GM21786 (cell line): ENCODE measurements around the gene DLGAP3.
"Not testable (repeated sequence)": the region's sequence is repeated elsewhere in the genome, so short reads cannot be mapped to it uniquely, and the experiment has no call there.

Experiments
- ATAC-seq: cut with Tn5 transposase; IDR thresholded peaks from one replicate; pipeline ENCODE4 v1.9.1; 2021; ENCODE audit not compliant: unreplicated experiment

The DLGAP3 gene

DNA sequence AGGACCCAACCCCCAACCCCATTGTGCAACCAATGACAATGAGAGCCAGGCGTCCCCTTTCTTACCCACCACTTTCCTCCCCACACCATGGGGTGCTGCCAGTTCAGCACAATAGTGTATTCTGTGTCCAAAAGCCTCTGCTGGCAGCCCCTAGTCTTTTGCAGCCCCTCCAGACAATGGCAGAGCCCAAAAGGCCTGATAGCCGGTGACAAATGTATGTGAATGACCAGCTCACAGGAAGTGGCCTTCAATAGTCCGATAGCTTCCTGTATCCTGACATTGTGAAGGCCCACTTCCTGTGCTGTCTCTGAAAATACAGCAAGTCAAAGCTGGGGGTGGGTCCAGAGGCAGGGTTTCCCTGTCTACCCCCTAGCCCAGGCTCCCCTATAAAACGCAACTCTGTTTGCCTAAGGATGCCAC, 86.5 kb downstream of the DLGAP3 start:
- ATAC-seq = no peak

DNA sequence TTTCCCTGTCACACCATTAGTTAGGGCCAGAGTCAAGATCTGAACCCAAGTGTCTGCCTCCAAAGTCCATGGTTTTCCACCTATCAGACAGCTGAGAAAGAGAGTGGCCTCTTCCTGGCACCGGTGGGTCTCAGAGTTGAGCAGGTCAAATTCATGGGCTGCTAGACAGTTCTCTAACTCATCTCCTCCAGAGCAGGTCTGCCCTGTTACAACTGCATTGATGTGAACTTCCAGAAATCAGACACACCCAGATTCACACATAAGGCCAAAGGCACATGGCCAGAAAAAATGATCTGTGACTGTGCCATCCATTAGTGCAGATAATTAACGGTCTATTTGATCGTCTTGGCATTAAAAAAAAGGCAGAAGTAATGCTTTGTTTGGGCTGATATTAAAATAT, 87.4 kb downstream of the DLGAP3 start:
- ATAC-seq = no peak

DNA sequence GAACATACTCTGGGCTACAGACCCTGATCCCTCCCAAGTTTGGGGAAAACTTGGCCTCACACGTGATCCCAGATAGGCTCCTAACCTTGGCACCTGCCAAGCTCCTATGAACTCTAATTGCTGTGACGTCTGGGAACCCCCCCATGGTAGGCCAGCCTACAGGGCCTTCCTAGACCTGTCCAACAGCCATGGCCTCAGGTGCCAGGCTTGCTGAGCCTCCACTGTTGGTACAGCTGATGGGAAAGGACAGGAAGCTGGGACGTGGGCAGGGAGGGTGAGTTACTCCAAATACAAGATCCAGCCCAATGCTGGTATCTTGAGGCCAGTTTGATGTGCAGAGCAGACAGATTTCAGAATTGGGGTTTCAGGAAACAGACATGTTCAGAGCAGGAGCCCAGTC, 89.0 kb downstream of the DLGAP3 start:
- ATAC-seq = no peak

DNA sequence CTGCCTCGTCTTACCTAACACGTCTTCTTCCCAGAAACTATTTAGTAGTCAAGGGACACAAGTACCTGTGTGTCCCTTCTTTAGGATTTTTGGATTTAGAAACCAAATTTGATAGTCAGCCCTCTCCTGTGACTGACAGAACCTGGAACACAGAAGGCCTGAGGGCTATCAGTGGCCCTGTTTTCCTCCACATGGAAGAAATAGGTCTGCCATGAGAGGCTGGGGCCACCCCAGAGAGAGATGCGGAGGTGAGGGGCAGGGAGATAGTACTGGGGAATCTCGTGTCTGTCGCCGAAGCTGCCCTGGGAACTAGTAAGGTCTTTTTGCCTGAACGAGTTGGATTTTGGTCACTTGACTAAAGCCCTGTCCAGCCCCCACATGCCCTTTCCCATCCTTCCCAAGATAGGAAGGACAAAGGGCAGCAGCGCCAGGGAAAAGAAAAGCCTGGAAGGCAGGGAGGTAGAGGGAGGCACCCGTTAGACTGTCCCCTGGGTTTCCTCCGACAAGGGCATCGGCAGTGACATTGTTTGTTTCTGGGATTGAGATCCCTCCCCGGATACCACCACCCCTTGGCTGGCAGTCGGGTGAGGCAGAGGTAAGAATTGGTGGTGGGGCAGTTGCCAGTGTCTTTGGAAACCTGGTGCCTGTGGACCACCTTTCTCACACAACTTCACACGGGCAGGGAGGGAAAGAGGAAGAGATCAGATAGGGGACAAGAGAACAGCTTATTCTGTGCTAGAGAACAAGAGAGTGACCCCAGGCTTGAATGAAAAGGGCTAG, 89.7 kb downstream of the DLGAP3 start:
- ATAC-seq = no peak

DNA sequence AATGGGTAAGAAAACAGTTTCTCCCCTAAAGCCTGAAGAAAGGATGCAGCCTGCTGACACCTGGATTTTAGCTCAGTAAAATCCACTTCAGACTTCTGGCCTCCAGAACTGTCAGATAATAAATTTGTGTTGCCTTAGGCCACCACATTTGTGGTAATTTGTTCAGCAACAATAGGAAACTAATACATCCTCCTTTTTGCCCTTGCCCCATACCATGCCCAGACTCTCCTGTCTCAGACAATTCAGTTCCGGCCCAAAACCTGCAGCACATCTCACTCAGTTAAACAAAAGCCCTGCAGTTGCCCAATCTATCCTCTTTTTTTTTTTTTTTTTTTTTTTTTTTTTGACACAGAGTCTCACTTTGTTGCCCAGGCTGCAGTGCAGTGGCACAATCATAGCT, 95.7 kb downstream of the DLGAP3 start:
- no peak for ATAC-seq

DNA sequence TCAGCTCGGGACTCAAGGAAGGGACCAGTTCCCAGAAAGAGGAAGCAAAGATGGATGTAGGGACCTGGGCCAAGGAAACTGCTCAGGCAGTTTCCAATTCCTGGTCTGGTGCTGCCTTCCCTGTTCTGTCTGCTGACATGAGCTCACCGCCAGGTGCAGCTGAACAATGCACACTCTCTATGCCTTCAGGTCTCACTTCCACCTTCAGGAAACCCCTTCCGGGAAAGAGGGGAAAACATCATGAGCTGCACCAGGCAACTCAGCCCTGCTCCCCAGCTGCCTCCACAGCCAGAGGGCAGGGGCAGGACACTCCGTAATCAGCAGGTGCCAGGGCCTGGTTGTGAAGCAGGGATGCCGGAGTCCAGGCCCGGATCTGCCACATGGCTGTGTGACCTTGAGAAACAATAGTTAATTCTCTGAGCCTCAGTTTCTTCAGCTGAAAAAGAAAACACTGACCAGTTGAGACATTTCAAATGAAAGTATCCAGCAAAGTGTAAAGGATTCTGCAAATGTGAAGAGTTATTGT, 97.7 kb downstream of the DLGAP3 start:
- ATAC-seq = no peak

DNA sequence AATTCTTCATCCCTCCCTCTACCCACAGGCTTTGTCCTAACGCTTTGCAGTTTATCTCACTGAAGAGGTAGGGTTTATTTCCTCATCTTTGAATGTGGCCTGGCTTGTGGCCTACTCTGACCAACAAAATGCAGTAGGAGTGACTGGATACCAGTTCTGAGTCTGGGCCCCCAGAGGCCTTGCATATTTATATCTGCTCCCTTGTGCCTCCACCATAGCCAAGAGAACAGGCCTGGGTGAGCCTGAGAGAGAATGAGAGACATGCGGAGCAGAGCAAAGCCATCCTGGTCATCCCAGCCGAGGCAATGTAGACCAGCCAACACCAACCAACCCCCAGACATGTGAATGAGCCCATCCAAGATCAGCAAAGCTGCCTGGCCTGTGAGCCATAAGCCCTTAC, 100.2 kb downstream of the DLGAP3 start:
- ATAC-seq = no peak

DNA sequence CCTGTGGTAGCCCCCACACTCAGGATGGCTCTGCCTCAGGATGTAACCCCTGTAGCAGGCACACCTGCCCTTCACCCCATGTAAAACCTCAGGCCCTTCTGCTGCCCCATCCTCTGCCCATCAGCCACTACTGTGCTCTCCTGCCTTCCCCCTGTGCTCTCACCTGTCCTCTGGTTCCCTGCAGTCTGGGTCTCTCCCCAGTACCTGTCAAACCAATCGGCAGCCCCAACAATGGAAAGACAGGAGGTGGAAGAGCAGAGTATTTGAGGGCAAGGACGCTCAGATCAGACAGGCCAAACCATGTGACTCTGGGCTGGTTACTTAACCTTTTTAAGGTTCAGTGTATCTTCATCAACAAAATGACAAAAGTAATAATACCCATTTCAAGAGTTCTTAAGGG, 100.8 kb downstream of the DLGAP3 start:
- ATAC-seq = no peak

DNA sequence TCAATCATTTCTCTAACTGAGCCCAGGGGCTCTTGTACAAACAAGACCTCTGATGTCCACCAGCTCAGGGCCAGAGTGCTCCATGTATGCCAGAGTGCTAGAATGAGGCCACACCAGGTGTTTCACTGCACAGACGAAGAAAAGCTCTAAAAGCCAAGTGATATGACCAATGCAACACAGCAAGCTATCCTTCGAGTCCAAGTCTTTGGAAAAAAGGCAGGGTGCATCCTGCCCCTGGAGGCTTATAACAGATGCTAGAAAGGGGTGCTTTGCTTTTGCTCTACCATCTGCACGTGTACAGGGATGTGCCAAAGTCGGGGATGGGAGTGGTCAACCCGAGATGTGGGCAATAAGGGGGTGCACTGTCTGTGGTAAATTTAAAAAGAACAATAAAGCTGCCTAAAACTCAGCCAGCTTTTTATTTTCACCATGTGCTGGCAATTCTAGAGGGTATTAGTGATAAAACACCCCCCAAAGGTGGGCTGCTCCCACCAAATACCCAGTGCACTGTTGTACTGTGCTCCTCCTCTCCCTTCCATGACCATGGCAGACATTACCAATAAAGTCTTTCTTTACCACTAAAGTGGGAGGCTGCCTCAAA, 102.0 kb downstream of the DLGAP3 start:
- no peak for ATAC-seq

DNA sequence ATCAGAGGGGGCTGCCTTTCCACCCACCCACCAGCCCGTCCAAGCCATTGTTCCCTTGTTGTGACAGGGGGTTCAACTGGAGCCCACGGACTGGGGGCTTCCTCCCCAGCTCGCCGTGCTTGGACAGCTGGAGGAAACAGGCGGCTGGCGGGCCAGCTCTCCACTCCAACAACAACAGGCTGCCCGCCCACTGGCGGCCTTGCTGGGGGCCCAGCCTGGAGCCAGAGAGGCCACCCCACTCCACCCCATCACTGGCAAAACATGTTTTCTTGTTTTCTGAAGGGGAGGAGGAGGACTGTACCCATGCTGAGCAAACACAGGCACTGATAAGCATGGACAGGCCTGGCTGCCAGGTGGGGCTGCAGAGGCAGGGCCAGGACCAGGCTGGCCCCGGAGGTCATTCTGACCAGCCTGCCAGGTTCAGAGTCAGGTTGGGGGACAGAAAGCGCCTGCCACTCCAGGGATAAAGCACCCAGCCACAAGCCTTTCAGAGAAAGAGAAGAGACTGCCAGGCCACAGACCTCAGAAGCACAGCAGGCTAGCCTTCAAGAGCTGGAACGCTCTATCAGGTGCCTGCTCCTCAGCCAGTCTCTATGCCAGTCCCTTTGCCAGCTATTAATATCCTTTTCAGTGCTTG, 103.9 kb downstream of the DLGAP3 start:
- ATAC-seq = no peak

DNA sequence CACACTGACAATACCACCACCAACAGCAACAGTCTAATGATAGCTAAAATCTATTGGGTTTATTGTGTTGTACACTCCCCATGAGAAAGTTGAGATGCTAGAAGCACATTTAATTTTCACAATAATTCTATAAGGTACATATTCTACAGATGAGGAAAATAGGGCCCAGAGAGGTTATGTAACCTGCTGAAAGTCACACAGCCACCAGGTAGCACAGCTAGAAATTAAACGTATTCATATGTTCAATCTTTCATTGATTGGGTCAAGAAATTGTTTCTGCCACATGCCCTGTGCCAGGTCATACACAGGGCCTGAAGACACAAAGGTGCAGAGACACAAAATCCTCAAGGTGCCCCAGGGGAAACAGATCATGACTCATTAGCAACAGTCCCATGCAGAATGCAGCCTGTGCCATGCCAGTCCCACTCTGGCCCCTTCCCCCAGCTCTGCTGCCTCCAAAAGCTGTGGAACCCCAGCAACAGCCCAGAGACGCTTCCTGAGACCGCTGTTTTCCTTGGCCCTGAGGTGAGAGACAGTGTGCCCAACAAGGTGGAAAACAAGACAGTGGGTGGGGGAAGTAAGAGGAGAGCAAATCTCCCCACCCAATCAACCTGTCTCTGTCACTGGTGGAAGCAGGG, 104.5 kb downstream of the DLGAP3 start:
- no peak for ATAC-seq

DNA sequence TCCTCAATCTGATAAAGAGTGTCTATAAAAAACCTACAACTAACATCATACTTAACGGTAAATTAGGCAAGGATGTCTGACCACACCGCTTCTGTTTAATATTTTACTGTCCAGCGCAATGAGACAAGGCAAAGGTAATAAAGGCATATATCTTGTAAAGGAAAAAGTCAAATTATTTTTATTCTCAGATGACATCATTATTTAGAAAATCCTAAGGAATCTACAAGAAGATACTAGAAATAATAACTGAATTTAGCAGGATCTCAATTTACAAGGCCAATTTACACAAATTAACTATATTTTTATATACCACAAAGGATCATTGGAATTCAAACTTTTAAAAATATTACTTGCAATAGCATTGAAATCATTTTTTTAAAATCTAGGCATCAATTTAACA, 107.2 kb downstream of the DLGAP3 start:
- ATAC-seq = no peak

DNA sequence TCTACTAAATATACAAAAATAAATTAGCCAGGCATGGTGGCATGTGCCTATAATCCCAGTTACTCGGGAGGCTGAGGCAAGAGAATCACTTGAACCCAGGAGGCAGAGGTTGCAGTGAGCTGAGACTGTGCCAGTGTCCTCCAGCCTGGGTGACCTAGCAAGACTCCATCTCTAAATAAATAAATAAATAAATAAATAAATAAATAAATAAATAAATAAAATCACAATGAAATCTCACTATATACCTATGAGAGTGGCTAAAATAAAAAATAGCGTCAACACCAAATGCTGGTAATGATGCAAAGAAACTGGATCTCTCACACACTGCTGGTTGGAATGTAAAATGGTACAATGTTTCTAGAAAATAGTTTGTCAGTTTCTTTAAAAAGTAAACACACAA, 110.6 kb downstream of the DLGAP3 start:
- ATAC-seq = not testable (repeated sequence)

DNA sequence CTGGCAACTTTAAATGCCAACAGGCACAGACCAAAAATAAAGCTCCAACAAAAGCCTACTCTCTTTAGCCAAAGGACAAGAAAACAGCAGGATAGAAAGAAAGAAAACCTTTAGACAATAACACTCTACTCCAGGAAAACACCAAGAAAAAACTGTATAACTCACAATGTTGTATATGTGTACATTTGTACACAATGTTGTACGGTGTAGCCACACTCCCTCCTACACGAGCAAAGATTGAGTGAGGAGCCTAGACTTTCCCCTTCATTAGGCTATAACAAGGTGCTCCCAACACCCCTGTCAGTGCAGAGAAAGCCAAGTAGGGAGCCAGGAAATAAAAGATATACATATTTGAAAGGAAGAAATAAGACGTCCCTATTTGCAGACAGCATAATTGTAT, 112.7 kb downstream of the DLGAP3 start:
- ATAC-seq = no peak

DNA sequence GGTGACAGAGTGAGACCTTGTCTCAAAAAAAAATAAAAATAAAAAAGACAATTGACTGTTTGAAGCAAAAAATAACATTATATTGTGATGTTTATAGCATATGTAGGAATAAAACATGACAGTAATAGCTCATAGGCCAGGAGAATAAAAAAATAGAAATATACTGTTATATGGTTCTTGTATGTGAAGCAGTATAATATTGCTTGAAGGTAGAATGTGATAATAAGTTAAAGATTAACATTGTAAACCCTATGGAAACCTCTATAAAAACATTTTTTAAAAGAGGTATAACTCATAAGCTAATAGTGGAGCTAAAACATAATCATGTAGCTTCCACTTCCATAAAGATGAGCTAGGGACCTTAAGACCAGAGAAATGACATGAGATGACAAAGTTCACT, 113.1 kb downstream of the DLGAP3 start:
- ATAC-seq = no peak
